Esophagus muscularis mucosa (tissue), 4 donors: ENCODE measurements around the gene CRABP2. TPM values are rescaled to one million over a fixed set of nuclear protein-coding genes. Genes with fewer than 3 reads are reported as not detected.

ENCODE experiments used
- DNase-seq: peaks from one replicate; pipeline ENCODE4 v3.0.0-alpha.2; 2017; ENCODE audit errors: extremely low spot score
- H3K27ac ChIP-seq, 4 donors: fragments of 200-600 bp; sonication (generic); replicated peaks in 1 of 4; 1 replicate in 3 of 4; 2 replicates in 1 of 4; pipeline ENCODE4 v1.5.1; 2016 to 2019; ENCODE audit warnings: mild to moderate bottlenecking in 1 of 4
- H3K27me3 ChIP-seq, 4 donors: fragments of 200-600 bp; sonication (generic); one replicate each; pipeline versions ENCODE4 v1.5.1 to v1.6.0; 2016 to 2019
- H3K36me3 ChIP-seq, 4 donors: fragments of 200-600 bp; sonication (generic); one replicate each; pipeline ENCODE4 v1.5.1; 2016 to 2019
- H3K4me1 ChIP-seq, 4 donors: fragments of 200-600 bp; sonication (generic); one replicate each; pipeline ENCODE4 v1.5.1; 2016 to 2019
- H3K4me3 ChIP-seq, 4 donors: fragments of 200-600 bp; sonication (generic); 1 replicate in 2 of 4; 2 replicates in 2 of 4; pipeline ENCODE4 v1.5.1; 2016 to 2019; ENCODE audit warnings: mild to moderate bottlenecking in 4 of 4, moderate library complexity in 1 of 4
- H3K9me3 ChIP-seq, 4 donors: fragments of 200-600 bp; sonication (generic); 1 replicate in 3 of 4; 2 replicates in 1 of 4; pipeline ENCODE4 v1.5.1; 2016 to 2019
- CTCF ChIP-seq, 3 experiments: fragments of 200-600 bp in 2 of 3; fragments of 450-650 bp in 1 of 3; sonication (generic) in 2 of 3; IDR thresholded peaks; one replicate each; pipeline ENCODE4 v1.5.1; 2017 to 2019; ENCODE audit warnings: antibody characterized with exemption in 3 of 3, mild to moderate bottlenecking in 2 of 3, moderate library complexity in 1 of 3
- EP300 ChIP-seq: sonication (generic); formaldehyde crosslinking; IDR thresholded peaks from one replicate; pipeline ENCODE4 v1.6.1; 2017; ENCODE audit warnings: antibody characterized with exemption
- POLR2A ChIP-seq: fragments of 450-650 bp; IDR thresholded peaks from one replicate; pipeline ENCODE4 v1.6.1; 2017; ENCODE audit warnings: antibody characterized with exemption, moderate library complexity, mild to moderate bottlenecking, low read depth
- POLR2AphosphoS5 ChIP-seq, 2 donors: sonication (generic); formaldehyde crosslinking; IDR thresholded peaks; one replicate each; pipeline ENCODE4 v1.6.1; 2017; ENCODE audit warnings: antibody characterized with exemption in 2 of 2
- WGBS: methylation state at CpG from one replicate; pipeline ENCODE4 v1.1.5; 2018; 5-methylcytosine and 5-hydroxymethylcytosine counted together
- intact Hi-C: fragments of 100-400 bp; cut with DNase I; formaldehyde crosslinking; loops from one replicate; pipeline ENCODE4 v1.15.1; 2023
- total RNA-seq, 4 donors: library from RNA; depleted of rRNA; stranded (reverse); fragments of >200 nt; gene quantifications; one replicate each; pipeline versions ENCODE4 v1.1.0 to v1.2.1, GENCODE V29; 2016

CRABP2 gene
- total RNA-seq, 4 donors from 2014 or later, result 1.2 to 6.4 (median 2.7) TPM

GRCh38 chr1:156703741-156704140, 1.6 kb downstream of the CRABP2 start:
- no peak for DNase-seq
- WGBS, result 31% methylated on average over 4 of the region's 4 CpGs
- intact Hi-C loops, result no loop called here
- H3K36me3 ChIP-seq, result peaks cover 0 to 19% (median 0%) of the 10 kb centered on the region in 4 donors
- H3K9me3 ChIP-seq, result no peaks in the 10 kb centered on the region
- H3K27ac ChIP-seq, result no peak overlapping the region
- peaks cover 29 to 56% (median 51%) of the 10 kb centered on the region in 4 donors for H3K4me1 ChIP-seq
- no peak overlapping the region for H3K4me3 ChIP-seq
- H3K27me3 ChIP-seq, result peaks cover 0 to 34% (median 0%) of the 10 kb centered on the region in 4 donors
- TF ChIP-seq POLR2A, result no peak
- no peak for TF ChIP-seq POLR2AphosphoS5 (IDR thresholded peaks at IDR 0.05)
- no peak for TF ChIP-seq CTCF (IDR thresholded peaks at IDR 0.05)
- no peak for TF ChIP-seq EP300

- 61% methylated on average over 4 of the region's 4 CpGs for WGBS
- Histone ChIP-seq H3K9me3 (no peaks in the 10 kb centered on the region), H3K4me1 (peaks cover 29 to 52% (median 50%) of the 10 kb centered on the region in 4 donors), H3K4me3 (no peak overlapping the region), H3K27ac (no peak overlapping the region), H3K36me3 (peaks cover 0 to 19% (median 0%) of the 10 kb centered on the region in 4 donors), H3K27me3 (peaks cover 0 to 34% (median 0%) of the 10 kb centered on the region in 4 donors)
- intact Hi-C loops, result no loop called here
- TF ChIP-seq POLR2AphosphoS5 (IDR thresholded peaks at IDR 0.05) (no peak), POLR2A (no peak), CTCF (IDR thresholded peaks at IDR 0.05) (no peak), EP300 (no peak)
- DNase-seq, result no peak
These were observed 2.0 kb downstream of the CRABP2 start for GRCh38 chr1:156703336-156703735.

GRCh38 chr1:156700736-156701531, 4.4 kb downstream of the CRABP2 start:
- no peaks in the 10 kb centered on the region for H3K9me3 ChIP-seq
- H3K4me3 ChIP-seq, result no peak overlapping the region
- peaks cover 19 to 28% (median 28%) of the 10 kb centered on the region in 4 donors for H3K4me1 ChIP-seq
- H3K27ac ChIP-seq, result no peak overlapping the region
- WGBS, result 87% methylated on average over 5 of the region's 8 CpGs
- intact Hi-C loops, result no loop called here
- TF ChIP-seq CTCF (IDR thresholded peaks at IDR 0.05) (no peak), POLR2AphosphoS5 (IDR thresholded peaks at IDR 0.05) (no peak), EP300 (no peak), POLR2A (no peak)
- peaks cover 0 to 19% (median 0%) of the 10 kb centered on the region in 4 donors for H3K36me3 ChIP-seq
- no peak for DNase-seq
- peaks cover 0 to 36% (median 0%) of the 10 kb centered on the region in 4 donors for H3K27me3 ChIP-seq

- intact Hi-C loops, result no loop called here
- Histone ChIP-seq H3K4me3 (no peak overlapping the region), H3K27me3 (peaks cover 0 to 33% (median 0%) of the 10 kb centered on the region in 4 donors), H3K36me3 (peaks cover 0 to 19% (median 0%) of the 10 kb centered on the region in 4 donors), H3K9me3 (no peaks in the 10 kb centered on the region), H3K27ac (no peak overlapping the region), H3K4me1 (peaks cover under 1 to 9% (median 8%) of the 10 kb centered on the region in 4 donors)
- DNase-seq, result no peak
- TF ChIP-seq POLR2AphosphoS5 (IDR thresholded peaks at IDR 0.05) (no peak), EP300 (no peak), CTCF (IDR thresholded peaks at IDR 0.05) (no peak)
- 55% methylated on average over 1 of the region's 1 CpG for WGBS
These were observed 6.4 kb downstream of the CRABP2 start for GRCh38 chr1:156698995-156699394.
